Omental fat pad (tissue), 4 donors: ENCODE data around the gene SLC25A20. TPM values are rescaled to one million over a fixed set of nuclear protein-coding genes. Genes with fewer than 3 reads are reported as not detected.

Experiments used
- ATAC-seq: fragments of 150-250 bp; one replicate; pipeline ENCODE4 v1.9.1; 2016; ENCODE audit warnings: mild to moderate bottlenecking, moderate library complexity; ENCODE audit not compliant: low FRiP score
- DNase-seq: peaks from one replicate; pipeline ENCODE4 v3.0.0-alpha.2; 2019; ENCODE audit warnings: low spot score
- CTCF ChIP-seq, 3 donors: fragments of 450-650 bp; IDR thresholded peaks; one replicate each; pipeline ENCODE4 v1.5.1; 2016 to 2017; ENCODE audit warnings: antibody characterized with exemption in 3 of 3, mild to moderate bottlenecking in 3 of 3, moderate library complexity in 2 of 3
- total RNA-seq, 4 donors: library from RNA; depleted of rRNA; stranded (reverse); fragments of >200 nt; gene quantifications; one replicate each; pipeline ENCODE4 v1.1.0, GENCODE V29; 2016

Gene SLC25A20
- total RNA-seq, 4 donors from 2014 or later = 34.0 to 57.8 (median 40.6) TPM

- no peak for TF ChIP-seq CTCF (IDR thresholded peaks at IDR 0.05)
- ATAC-seq (peak; percentile 57), DNase-seq (no peak)
These were observed 72.2 kb downstream of the SLC25A20 start for GRCh38 chr3:48826451-48826850.

DNA sequence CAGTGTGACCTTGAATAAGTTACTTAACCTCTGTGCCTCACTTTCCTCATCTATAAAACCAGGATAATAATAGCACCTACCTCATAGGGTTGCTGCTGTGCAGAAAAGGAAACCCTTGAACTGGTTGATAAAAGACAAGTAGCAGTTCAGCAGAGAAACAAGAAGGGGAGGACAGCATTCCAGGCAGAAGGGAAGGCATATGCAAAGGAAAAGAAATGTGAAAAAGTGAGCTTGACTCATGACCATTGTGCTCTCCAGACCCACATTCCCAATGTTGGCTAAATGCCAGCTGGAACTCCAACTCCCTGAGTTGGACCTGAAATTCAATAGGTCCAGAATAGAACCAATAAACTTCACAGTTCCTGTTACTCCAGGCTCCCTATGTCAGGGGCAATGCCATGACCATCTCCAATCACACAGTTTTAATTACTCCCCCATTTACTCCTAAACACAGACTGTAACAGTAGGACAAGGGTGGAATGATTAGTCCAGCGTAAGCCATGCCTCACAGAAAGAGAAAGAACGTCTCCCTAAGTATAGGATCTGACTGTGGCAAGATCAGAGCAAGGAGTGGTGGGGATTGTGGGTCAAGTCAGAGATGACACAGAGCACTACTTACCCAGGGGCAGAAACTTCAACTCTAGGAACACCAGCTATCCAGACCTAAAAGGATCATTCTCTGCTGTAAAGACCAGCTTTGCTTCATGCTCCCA is 77.9 kb downstream of the SLC25A20 start:
- TF ChIP-seq CTCF (IDR thresholded peaks at IDR 0.05) = no peak
- DNase-seq = no peak
- no peak for ATAC-seq

- no peak for DNase-seq
- no peak for TF ChIP-seq CTCF (IDR thresholded peaks at IDR 0.05)
- no peak for ATAC-seq
These were observed 79.2 kb downstream of the SLC25A20 start for GRCh38 chr3:48819234-48820221.

GRCh38 chr3:48811524-48811923 is 87.2 kb downstream of the SLC25A20 start:
- DNase-seq (no peak), ATAC-seq (no peak)
- TF ChIP-seq CTCF (IDR thresholded peaks at IDR 0.05) = no peak

Other genes starting within 250 kb of the SLC25A20 start
- gene CELSR3, start 236.0 kb downstream of the SLC25A20 start, total RNA-seq = 1 to 10 TPM in 2 of 4 donors, under 1 TPM in 2; 0.48 to 2.2 (median 1.1) TPM
- 10 to 100 TPM; 18.9 to 60.2 (median 39.9) TPM for gene NCKIPSD, start 213.0 kb downstream of the SLC25A20 start, total RNA-seq
- 10 to 100 TPM; 35.8 to 77.9 (median 73.3) TPM for gene IP6K2, start 181.7 kb downstream of the SLC25A20 start, total RNA-seq
- 10 to 100 TPM; 28.4 to 35.1 (median 32.0) TPM for gene PRKAR2A, start 51.0 kb downstream of the SLC25A20 start, total RNA-seq
- gene ARIH2, start 20.0 kb upstream of the SLC25A20 start, total RNA-seq = 100 to 1,000 TPM in 2 of 4 donors, 10 to 100 TPM in 2; 80.4 to 122 (median 97.8) TPM
- gene P4HTM, start 91.4 kb upstream of the SLC25A20 start, total RNA-seq = 10 to 100 TPM; 25.7 to 43.1 (median 28.2) TPM
- gene WDR6, start 108.5 kb upstream of the SLC25A20 start, total RNA-seq = 100 to 1,000 TPM in 1 of 4 donors, 10 to 100 TPM in 3; 69.2 to 121 (median 81.5) TPM
- gene DALRD3, start 119.7 kb upstream of the SLC25A20 start, total RNA-seq = 10 to 100 TPM; 15.3 to 36.9 (median 30.9) TPM
- gene NDUFAF3, start 123.2 kb upstream of the SLC25A20 start, total RNA-seq = 100 to 1,000 TPM; 108 to 175 (median 140) TPM
- gene IMPDH2, start 130.5 kb upstream of the SLC25A20 start, total RNA-seq = 100 to 1,000 TPM; 125 to 149 (median 138) TPM
- gene QRICH1, start 195.2 kb upstream of the SLC25A20 start, total RNA-seq = 10 to 100 TPM; 53.2 to 71.2 (median 61.9) TPM
- gene QARS1, start 205.9 kb upstream of the SLC25A20 start, total RNA-seq = 100 to 1,000 TPM; 172 to 204 (median 192) TPM
- 10 to 100 TPM; 30.7 to 63.5 (median 45.4) TPM for gene USP19, start 221.9 kb upstream of the SLC25A20 start, total RNA-seq
- gene LAMB2, start 234.2 kb upstream of the SLC25A20 start, total RNA-seq = 100 to 1,000 TPM; 334 to 564 (median 415) TPM